Right cardiac atrium (tissue), 5 donors: Measurements from ENCODE around the gene CYP26B1. TPM values are rescaled to one million over a fixed set of nuclear protein-coding genes. Genes with fewer than 3 reads are reported as not detected.
A peak's percentile ranks its signal among the peaks of the same experiment; 100 is the strongest.

ENCODE experiments used
- ATAC-seq, 2 donors: fragments of 200-7000 bp; cut with Tn5 transposase; one replicate each; pipeline versions ENCODE4 v1.8.0 to v1.9.1; 2020; ENCODE audit warnings: moderate library complexity in 2 of 2, mild to moderate bottlenecking in 1 of 2
- DNase-seq, 3 donors: peaks; one replicate each; pipeline ENCODE4 v3.0.0-alpha.2; 2020
- H3K27ac ChIP-seq: one replicate; pipeline ENCODE4 v1.5.1; 2013; ENCODE audit warnings: mild to moderate bottlenecking, low read length, control low read depth, moderate library complexity
- H3K27me3 ChIP-seq: one replicate; pipeline ENCODE4 v1.6.1; 2013; ENCODE audit not compliant: control insufficient read depth, insufficient read depth
- H3K4me1 ChIP-seq: one replicate; pipeline ENCODE4 v1.6.1; 2013; ENCODE audit warnings: low read length; ENCODE audit not compliant: control insufficient read depth, insufficient read depth
- H3K4me3 ChIP-seq: one replicate; pipeline ENCODE4 v1.5.1; 2013; ENCODE audit warnings: low read length, control low read depth
- H3K9me3 ChIP-seq: one replicate; pipeline ENCODE4 v1.6.1; 2013; ENCODE audit warnings: low read length; ENCODE audit not compliant: control insufficient read depth
- WGBS: extraction: QIAGEN DNeasy Blood & Tissue Kit; methylation state at CpG from one replicate; pipeline ENCODE4 v1.1.7; 2013; 5-methylcytosine and 5-hydroxymethylcytosine counted together
- intact Hi-C, 4 donors: fragments of 100-400 bp; cut with DNase I; formaldehyde crosslinking; loops; one replicate each; pipeline versions ENCODE4 v1.11.0 to v1.14.0; 2022 to 2023
- polyA plus RNA-seq: library from polyadenylated mRNA; stranded (reverse); fragments of 200-250 nt; gene quantifications from one replicate; pipeline ENCODE4 v1.2.3, GENCODE V29; 2013
- total RNA-seq, 4 donors: library from RNA; stranded (reverse); fragmentation: NEBNext Ultra II Directional; extraction: Animal tissue kit (Norgen Biotek cat#: 25700); gene quantifications; one replicate each; pipeline ENCODE4 v1.2.1, GENCODE V29; 2021
- donor health status: healthy with polysubstance abuse.
- donor health status: DM: no; HTN: yes; CAD: no.
- donor health status: DM: no; HTN: no; CAD: no.
- donor health status: DM: no; HTN: yes; CAD: no; lungs with severe emphysema.
- donor health status: DM: yes; HTN: yes; CAD: no.

CYP26B1 gene
- total and polyA plus RNA-seq, 5 donors = 5.1 to 30.9 (median 7.2) TPM

GRCh38 chr2:72140621-72140960, 7.1 kb downstream of the CYP26B1 start:
- DNase-seq = no peak
- intact Hi-C loops = loop anchor here in 2 of 4 donors (10.0 kb wide), 2 partner anchors 216 to 536 kb away; no protein-coding TSS in a partner anchor
- WGBS = 91% methylated on average over 4 of the region's 4 CpGs
- Histone ChIP-seq H3K27ac (no peak overlapping the region), H3K4me1 (no peaks in the 10 kb centered on the region), H3K4me3 (no peak overlapping the region), H3K27me3 (no peaks in the 10 kb centered on the region), H3K9me3 (no peaks in the 10 kb centered on the region)
- no peak for ATAC-seq

GRCh38 chr2:72139874-72140620, 7.6 kb downstream of the CYP26B1 start:
- Histone ChIP-seq H3K4me3 (no peak overlapping the region), H3K27ac (no peak overlapping the region), H3K4me1 (no peaks in the 10 kb centered on the region), H3K27me3 (no peaks in the 10 kb centered on the region), H3K9me3 (no peaks in the 10 kb centered on the region)
- intact Hi-C loops = loop anchor here (5.0 to 10.0 kb wide), 4 partner anchors 125 to 535 kb away; no protein-coding TSS in a partner anchor
- DNase-seq (no peak), ATAC-seq (no peak)
- WGBS = 92% methylated on average over 14 of the region's 14 CpGs

GRCh38 chr2:72139471-72139873, 8.2 kb downstream of the CYP26B1 start:
- DNase-seq = no peak
- 96% methylated on average over 8 of the region's 8 CpGs for WGBS
- intact Hi-C loops = loop anchor here in 2 of 4 donors (5.0 to 10.0 kb wide), 2 partner anchors 125 to 202 kb away; no protein-coding TSS in a partner anchor
- no peak overlapping the region for H3K27ac ChIP-seq
- no peaks in the 10 kb centered on the region for H3K9me3 ChIP-seq
- H3K4me1 ChIP-seq = no peaks in the 10 kb centered on the region
- ATAC-seq = no peak
- H3K27me3 ChIP-seq = no peaks in the 10 kb centered on the region
- no peak overlapping the region for H3K4me3 ChIP-seq

- no peaks in the 10 kb centered on the region for H3K4me1 ChIP-seq
- WGBS = 83% methylated on average over 14 of the region's 14 CpGs
- no peak overlapping the region for H3K27ac ChIP-seq
- H3K9me3 ChIP-seq = no peaks in the 10 kb centered on the region
- intact Hi-C loops = loop anchor here in 2 of 4 donors (5.0 to 10.0 kb wide), 2 partner anchors 124 to 202 kb away; no protein-coding TSS in a partner anchor
- H3K27me3 ChIP-seq = no peaks in the 10 kb centered on the region
- H3K4me3 ChIP-seq = no peak overlapping the region
- peak in 1 of 2 donors; percentile 44 for ATAC-seq
- peak in 1 of 3 donors; percentile 46 for DNase-seq
These were observed 8.7 kb downstream of the CYP26B1 start for GRCh38 chr2:72138921-72139381.

- peak in 2 of 3 donors; percentile 57 to 63 for DNase-seq
- 61% methylated on average over 24 of the region's 24 CpGs for WGBS
- no peak overlapping the region for H3K27ac ChIP-seq
- peak in 1 of 2 donors; percentile 42 for ATAC-seq
- no peaks in the 10 kb centered on the region for H3K9me3 ChIP-seq
- intact Hi-C loops = loop anchor here in 2 of 4 donors (5.0 to 10.0 kb wide), 2 partner anchors 123 to 201 kb away; no protein-coding TSS in a partner anchor
- H3K27me3 ChIP-seq = no peaks in the 10 kb centered on the region
- H3K4me1 ChIP-seq = no peaks in the 10 kb centered on the region
- no peak overlapping the region for H3K4me3 ChIP-seq
These were observed 9.4 kb downstream of the CYP26B1 start for GRCh38 chr2:72138011-72138881.

- peak; percentile 65 to 86 (median 85) for DNase-seq
- intact Hi-C loops = loop anchor here in 2 of 4 donors (5.0 to 10.0 kb wide), 2 partner anchors 123 to 200 kb away; no protein-coding TSS in a partner anchor
- Histone ChIP-seq H3K9me3 (no peaks in the 10 kb centered on the region), H3K27me3 (no peaks in the 10 kb centered on the region), H3K27ac (no peak overlapping the region), H3K4me1 (no peaks in the 10 kb centered on the region), H3K4me3 (no peak overlapping the region)
- peak; percentile 53 to 60 for ATAC-seq
- 22% methylated on average over 10 of the region's 10 CpGs for WGBS
These were observed 10.1 kb downstream of the CYP26B1 start for GRCh38 chr2:72137498-72138010.

- no peak for ATAC-seq
- intact Hi-C loops = loop anchor here in 2 of 4 donors (5.0 to 10.0 kb wide), 2 partner anchors 122 to 200 kb away; no protein-coding TSS in a partner anchor
These were observed 10.6 kb downstream of the CYP26B1 start for GRCh38 chr2:72136933-72137497.

GRCh38 chr2:72136331-72136730, 11.3 kb downstream of the CYP26B1 start:
- Histone ChIP-seq H3K4me1 (no peaks in the 10 kb centered on the region), H3K27me3 (no peaks in the 10 kb centered on the region), H3K4me3 (no peak overlapping the region), H3K9me3 (no peaks in the 10 kb centered on the region), H3K27ac (no peak overlapping the region)
- ATAC-seq (peak in 1 of 2 donors; percentile 6), DNase-seq (peak in 1 of 3 donors; percentile 68)
- intact Hi-C loops = loop anchor here in 2 of 4 donors (5.0 to 10.0 kb wide), 2 partner anchors 122 to 199 kb away; no protein-coding TSS in a partner anchor
- WGBS = 56% methylated on average over 10 of the region's 10 CpGs

More at GRCh38 chr2:72136933-72137497, 10.6 kb downstream of the CYP26B1 start:
- Histone ChIP-seq H3K27ac (no peak overlapping the region), H3K27me3 (no peaks in the 10 kb centered on the region), H3K4me1 (no peaks in the 10 kb centered on the region), H3K4me3 (no peak overlapping the region), H3K9me3 (no peaks in the 10 kb centered on the region)
- 75% methylated on average over 7 of the region's 7 CpGs for WGBS
- DNase-seq = peak in 1 of 3 donors; percentile 56

GRCh38 chr2:72135921-72136320, 11.7 kb downstream of the CYP26B1 start:
- WGBS = 81% methylated on average over 8 of the region's 8 CpGs
- Histone ChIP-seq H3K27ac (no peak overlapping the region), H3K9me3 (no peaks in the 10 kb centered on the region), H3K4me3 (no peak overlapping the region), H3K27me3 (no peaks in the 10 kb centered on the region), H3K4me1 (no peaks in the 10 kb centered on the region)
- intact Hi-C loops = loop anchor here in 2 of 4 donors (5.0 to 10.0 kb wide), 2 partner anchors 121 to 199 kb away; no protein-coding TSS in a partner anchor
- ATAC-seq = no peak
- DNase-seq = no peak
